Right hindlimb (tissue), 1 donor: ENCODE measurements around the gene KNDC1.
"Not testable (repeated sequence)": the region's sequence is repeated elsewhere in the genome, so short reads cannot be mapped to it uniquely, and the experiment has no call there.

Source experiments
- DNase-seq: peaks from one replicate; pipeline ENCODE4 v3.0.0-alpha.2; 2018

The KNDC1 gene

GRCh38 chr10:133162178-133162909, 2.3 kb downstream of the KNDC1 start:
- no peak for DNase-seq

- DNase-seq: no peak
Observed at GRCh38 chr10:133162910-133163856, 3.2 kb downstream of the KNDC1 start.

DNA sequence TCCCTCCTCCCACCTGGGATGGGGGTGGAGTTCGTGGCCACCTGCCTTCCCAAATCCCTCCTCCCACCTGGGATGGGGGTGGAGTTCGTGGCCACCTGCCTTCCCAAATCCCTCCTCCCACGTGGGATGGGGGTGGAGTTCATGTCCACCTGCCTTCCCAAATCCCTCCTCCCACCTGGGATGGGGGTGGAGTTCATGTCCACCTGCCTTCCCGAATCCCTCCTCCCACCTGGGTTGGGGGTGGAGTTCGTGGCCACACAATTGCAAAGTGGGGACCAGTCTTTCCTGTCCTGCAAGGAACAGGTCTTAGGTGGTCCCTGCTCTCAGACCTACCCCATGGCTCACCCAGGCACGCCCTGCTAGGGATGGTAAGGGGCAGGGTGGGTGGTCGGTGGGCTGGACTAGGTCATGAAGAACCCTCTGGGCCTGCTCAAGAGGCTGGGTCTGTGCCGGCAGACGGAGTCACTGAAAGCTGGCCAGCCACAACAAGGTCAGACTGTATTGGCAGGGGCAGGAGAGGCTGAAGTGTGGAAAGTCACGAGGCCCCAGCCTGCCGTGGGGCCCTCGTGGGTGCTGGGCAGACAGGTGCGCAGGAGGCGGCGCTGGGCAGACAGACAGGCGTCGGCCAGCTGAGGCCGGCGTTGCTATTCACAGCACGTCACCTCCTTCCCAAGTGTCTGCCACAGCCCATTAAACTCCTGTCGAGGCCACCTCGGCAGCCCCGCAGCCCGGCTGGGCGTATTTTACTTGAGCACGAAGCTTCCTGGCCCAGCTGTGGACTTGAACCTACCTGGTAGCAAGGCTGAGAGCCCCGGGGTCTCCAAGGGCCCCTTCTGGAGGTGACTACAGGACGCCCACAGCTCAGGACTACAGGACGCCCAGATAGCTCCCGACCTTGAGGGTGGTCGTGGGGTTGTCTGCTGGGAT, 4.1 kb downstream of the KNDC1 start:
- no peak for DNase-seq

DNA sequence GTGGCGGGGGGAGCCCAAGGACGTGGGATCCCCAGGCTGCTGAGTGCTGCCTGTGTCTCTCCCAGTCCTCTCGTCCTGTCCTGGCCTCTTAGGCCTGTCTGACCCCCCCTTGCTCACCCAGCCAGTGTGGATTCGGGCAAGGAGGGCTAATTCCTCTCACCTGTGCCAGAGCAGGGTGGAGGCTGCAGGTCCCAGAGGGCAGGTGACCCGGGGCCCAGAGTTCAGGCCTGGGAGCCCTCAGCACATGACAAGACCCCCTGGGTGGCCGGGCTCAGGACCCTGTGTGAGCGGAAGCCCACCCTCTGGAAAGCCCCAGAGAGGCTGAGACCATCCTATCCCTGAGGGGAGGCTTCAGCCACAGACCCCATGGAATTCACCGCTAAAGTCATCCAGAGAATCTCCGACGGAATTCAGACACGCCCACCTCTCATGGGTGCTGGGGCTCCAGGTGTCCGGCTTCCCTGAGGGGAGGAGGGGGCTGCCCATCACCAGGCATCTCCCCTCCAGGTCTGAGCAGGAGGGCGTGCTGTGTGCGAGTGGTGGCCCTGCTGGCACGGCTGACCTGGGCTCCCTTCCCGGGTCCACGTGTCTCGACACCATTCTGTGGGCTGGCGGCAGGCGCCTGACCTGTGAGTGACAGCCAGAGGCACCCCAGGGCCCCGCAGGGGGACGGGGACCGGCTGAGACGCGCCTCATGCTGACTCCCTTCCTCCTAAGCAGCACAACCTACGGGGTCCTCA, 5.0 kb downstream of the KNDC1 start:
- DNase-seq: no peak

DNA sequence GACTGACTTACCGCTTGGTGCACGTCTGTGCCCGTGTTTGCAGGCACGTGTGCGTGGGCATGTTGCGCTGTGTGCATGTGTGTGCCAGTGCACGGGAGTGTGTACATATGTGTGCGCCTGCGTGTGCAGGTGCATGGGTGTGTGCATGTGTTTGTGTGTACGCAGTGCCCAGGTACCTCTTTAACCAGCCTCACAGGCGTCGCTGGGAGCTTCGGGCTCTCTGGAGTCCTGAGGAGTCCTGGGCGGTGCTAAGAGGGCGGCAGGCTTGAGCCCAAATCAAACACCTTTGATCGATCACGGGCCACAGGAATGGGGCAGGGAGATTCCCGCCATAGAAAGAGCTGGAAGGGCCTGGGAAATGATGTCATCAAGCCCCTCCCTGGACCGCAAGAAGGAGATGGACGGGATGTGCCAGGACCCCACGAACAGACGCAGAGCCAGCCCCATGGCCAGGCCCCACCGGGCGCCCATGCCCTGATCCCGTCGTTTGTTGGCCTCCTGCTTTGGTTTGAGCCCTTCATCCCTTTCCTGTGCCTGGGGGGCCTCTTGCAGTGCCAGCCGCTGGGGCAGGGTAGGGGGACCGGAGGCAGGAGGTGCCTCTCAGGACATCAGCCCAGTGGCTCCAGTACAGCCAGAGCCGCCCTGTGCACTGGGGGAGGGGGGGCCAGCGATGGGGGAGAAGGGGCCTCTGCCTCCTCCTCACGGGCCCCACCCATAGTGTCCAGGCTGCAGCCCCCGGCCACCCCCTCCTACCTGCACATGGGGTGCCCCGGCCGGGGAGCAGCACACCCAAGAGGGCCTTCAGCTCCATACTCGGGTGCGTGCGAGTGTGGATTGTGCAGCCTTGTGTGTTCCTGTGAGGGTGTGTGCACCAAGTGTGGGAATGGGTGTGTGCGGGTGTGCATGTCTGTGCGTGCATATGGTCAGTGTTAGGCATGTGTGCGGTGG, 5.8 kb downstream of the KNDC1 start:
- no peak for DNase-seq

DNA sequence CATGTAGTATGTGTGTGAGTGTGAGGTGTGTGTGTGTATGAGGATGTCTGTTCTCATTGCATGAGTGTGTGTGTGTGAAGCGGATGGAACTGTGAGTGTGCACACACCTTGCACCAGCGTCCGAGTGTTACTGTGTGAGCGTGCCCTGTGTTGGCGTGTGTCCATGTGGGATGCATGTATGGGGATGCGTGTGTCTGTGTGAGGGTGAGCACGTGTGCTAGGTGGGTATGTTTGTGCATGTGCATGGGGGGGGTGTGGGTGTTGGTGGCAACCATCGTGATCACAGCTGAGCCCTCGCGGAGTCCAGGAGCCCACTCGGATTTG, 6.4 kb downstream of the KNDC1 start:
- no peak for DNase-seq

GRCh38 chr10:133166828-133167692, 7.0 kb downstream of the KNDC1 start:
- DNase-seq: peak; percentile 75

DNA sequence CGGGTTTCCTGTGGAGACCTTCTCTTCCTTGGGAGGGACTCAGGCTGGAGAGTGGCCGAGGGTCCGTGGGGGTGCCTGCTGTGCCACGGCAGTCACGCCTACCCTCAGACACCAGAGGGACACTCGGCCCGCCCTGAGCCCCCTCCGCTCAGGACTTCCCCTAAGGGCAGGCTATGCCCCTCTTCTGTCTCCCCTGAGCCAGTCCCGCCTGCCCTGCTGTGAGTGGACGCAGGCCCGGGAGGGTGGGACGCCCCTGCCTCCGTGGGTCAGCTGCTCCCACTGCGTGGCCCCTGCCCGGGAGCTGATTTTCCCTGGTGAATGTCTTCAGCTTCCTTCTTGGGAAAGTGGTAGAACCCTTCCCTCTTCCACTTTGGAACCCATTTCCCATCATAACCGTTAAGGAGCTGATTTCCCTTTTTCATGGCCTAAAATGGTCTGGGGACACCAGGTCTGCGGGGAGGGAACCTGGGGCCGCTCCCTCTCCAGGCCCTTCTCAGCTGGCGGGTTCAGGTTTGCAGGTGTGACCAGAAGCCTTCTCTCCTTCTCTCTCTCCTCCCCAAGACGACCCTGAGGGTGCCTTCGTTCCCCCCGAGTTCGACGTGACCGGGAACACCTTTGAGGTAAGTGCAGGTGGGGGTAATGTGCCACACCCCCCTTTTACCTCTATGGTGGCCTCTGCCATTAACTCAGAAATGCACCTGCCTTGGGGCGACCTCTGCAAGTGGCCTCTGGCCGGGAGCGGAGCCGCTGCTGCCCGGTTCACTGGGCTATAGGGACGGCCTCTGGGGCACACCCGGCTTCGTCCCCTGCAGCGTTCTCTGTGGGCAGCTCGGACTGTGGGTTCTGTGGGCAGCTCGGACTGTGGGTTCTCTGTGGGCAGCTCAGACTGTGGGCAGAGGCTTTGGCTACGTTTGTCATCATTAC, 7.9 kb downstream of the KNDC1 start:
- DNase-seq: no peak

- no peak for DNase-seq
Observed at GRCh38 chr10:133168617-133169031, 8.6 kb downstream of the KNDC1 start.

DNA sequence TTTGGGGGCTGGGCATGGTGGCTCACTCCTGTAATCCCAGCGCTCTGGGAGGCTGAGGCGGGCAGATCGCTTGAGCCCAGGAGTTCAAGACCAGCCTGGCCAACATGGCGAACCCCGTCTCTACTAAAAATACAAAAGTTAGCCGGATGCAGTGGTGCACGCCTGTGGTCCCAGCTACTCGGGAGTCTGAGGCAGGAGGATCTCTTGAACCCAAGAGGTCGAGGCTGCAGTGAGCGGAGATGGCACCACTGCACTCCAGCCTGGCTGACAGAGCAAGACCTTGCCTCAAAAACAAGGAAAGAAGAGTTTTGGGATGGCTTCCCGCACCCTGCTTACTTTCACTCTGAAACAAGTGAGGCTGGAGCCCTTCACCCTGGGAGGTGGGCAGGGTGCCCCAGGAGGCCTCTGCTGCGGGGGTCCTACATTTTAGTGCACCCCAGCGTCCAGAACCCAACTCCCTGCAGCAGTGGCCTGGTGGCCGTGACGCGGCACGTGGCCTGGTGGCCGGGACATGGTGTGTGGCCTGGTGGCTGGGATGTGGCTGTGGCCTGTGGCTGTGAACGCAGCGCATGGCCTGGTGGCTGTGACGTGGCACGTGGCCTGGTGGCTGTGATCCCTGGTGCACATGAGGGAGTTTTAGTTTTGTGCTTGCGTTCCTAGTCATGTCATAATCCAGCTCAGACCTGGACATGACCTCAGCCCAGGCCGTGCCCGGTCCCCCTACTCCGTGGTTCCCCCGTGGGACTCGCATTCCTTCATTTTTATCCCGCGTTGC, 9.3 kb downstream of the KNDC1 start:
- no peak for DNase-seq

- no peak for DNase-seq
Observed at GRCh38 chr10:133170092-133170491, 10.1 kb downstream of the KNDC1 start.

DNA sequence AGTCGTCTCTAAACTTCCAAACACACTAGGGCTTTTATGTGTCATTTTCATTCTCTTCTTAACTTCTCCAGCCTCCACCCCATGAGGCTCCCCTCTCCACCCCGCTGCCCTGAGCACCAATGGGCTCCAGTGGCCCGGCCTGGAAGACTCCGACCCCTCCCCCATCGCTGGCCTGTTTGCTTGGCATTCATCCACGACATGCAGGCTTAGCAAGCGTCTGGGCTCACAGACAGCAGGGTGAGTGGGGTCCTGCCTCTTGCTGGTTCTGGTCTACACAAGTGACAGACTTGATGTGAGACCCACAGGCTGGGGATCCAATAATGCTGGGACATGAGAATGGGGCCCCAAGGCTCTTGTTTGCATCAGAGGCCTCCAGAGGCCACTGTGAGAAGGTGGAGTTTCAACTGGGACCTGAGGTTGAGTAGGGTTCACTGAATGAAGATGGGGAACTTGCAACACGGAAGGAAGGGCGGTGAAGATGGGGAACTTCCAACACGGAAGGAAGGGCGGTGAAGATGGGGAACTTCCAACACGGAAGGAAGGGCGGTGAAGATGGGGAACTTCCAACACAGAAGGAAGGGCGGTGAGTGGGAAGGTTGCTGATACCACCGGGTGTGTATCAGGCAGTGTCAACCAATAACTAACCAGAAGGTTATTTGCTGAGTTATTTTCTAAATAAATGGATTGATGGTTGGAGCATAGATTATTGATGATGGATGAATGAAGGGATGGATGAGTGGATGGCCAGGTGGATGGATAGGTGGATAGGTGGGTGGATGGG, 14.0 kb downstream of the KNDC1 start:
- DNase-seq: no peak

GRCh38 chr10:133174689-133175263, 14.8 kb downstream of the KNDC1 start:
- DNase-seq: no peak

GRCh38 chr10:133175624-133176023, 15.6 kb downstream of the KNDC1 start:
- not testable (repeated sequence) for DNase-seq

DNA sequence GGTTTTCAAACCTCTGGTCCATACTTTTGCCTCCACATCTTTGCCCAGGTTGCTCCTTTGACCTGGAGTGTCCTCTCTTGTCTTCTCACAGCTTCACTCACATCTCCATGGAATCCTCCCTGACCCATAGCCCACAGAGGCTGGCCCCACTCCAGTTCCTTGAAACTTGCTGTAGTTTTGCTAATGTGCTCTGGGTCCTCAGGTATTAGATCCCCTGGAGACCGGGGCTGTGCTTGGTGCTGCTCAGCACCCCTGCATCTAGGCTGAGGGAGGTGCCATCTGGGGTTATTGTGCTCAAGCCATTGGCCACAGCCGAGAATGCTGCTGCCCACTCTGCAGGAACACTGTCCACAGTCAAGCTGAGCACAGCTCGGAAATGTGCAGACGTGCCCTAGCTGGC, 16.5 kb downstream of the KNDC1 start:
- DNase-seq: no peak

DNA sequence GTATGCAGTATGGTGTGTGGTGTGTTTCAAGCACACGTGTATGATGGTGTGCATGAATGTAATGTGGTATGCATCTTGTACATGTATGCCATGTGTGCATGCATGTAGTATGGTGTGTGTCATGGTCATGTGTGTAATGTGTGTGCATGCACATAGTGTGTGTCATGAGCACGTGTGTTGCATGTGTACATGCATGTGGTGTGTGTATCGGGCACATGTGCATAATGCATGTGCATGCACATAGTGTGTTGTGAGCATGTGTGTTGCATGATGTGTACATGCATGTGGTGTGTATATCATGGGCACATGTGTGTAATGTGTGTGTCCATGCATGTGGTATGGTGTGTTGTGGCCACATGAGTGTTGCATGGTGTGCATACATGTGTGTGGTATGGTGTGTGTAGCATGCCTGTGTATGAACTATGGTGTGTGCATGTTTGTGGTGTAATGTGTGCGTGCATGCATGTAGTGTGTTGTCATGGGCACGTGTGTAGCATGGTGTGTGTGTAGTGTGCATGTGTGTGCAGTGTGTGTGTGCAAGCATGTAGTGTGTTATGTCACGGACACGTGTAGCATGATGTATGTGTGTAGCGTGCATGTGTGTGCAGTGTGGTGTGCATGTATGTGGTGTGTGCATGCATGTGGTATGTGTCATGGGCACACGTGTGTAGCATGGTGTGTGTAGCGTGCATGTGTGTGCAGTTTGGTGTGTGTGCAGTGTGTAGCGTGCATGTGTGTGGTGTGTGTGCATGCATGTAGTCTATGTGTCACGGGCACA, 17.6 kb downstream of the KNDC1 start:
- DNase-seq: no peak
